ENCODE measurements around the gene CFAP20DC.
"Not testable (repeated sequence)": the region's sequence is repeated elsewhere in the genome, so short reads cannot be mapped to it uniquely, and the experiment has no call there.

Gene CFAP20DC

GRCh38 chr3:58962040-58962651 lies 87.7 kb downstream of the CFAP20DC start:
- DNase-seq = no peak

GRCh38 chr3:58955308-58955707 lies 94.5 kb downstream of the CFAP20DC start:
- DNase-seq = no peak

GRCh38 chr3:58953288-58953687 lies 96.5 kb downstream of the CFAP20DC start:
- no peak for DNase-seq

- DNase-seq = no peak
These were observed 97.5 kb downstream of the CFAP20DC start for GRCh38 chr3:58952128-58952917.

GRCh38 chr3:58948018-58948417 lies 101.8 kb downstream of the CFAP20DC start:
- no peak for DNase-seq

- DNase-seq = no peak
These were observed 103.0 kb downstream of the CFAP20DC start for GRCh38 chr3:58946875-58947274.

- DNase-seq = no peak
These were observed 111.8 kb downstream of the CFAP20DC start for GRCh38 chr3:58938057-58938456.

GRCh38 chr3:58924578-58924977 lies 125.2 kb downstream of the CFAP20DC start:
- DNase-seq = no peak

- DNase-seq = no peak
These were observed 149.4 kb downstream of the CFAP20DC start for GRCh38 chr3:58900386-58900785.

GRCh38 chr3:58899953-58900298 lies 149.9 kb downstream of the CFAP20DC start:
- DNase-seq = no peak

GRCh38 chr3:58899159-58899952 lies 150.5 kb downstream of the CFAP20DC start:
- no peak for DNase-seq

- no peak for DNase-seq
These were observed 151.3 kb downstream of the CFAP20DC start for GRCh38 chr3:58898513-58898912.

GRCh38 chr3:58897646-58898045 lies 152.2 kb downstream of the CFAP20DC start:
- DNase-seq = no peak

GRCh38 chr3:58895678-58896077 lies 154.1 kb downstream of the CFAP20DC start:
- DNase-seq = not testable (repeated sequence)

- DNase-seq = not testable (repeated sequence)
These were observed 157.3 kb downstream of the CFAP20DC start for GRCh38 chr3:58892526-58892925.

- no peak for DNase-seq
These were observed 161.7 kb downstream of the CFAP20DC start for GRCh38 chr3:58888087-58888486.

GRCh38 chr3:58884453-58884852 lies 165.4 kb downstream of the CFAP20DC start:
- DNase-seq = no peak

GRCh38 chr3:58880182-58880581 lies 169.6 kb downstream of the CFAP20DC start:
- no peak for DNase-seq

- no peak for DNase-seq
These were observed 175.0 kb downstream of the CFAP20DC start for GRCh38 chr3:58874795-58875194.

- no peak for DNase-seq
These were observed 175.5 kb downstream of the CFAP20DC start for GRCh38 chr3:58874248-58874741.

GRCh38 chr3:58868097-58868779 lies 181.6 kb downstream of the CFAP20DC start:
- no peak for DNase-seq

- DNase-seq = no peak
These were observed 182.2 kb downstream of the CFAP20DC start for GRCh38 chr3:58867621-58868020.

- DNase-seq = no peak
These were observed 183.7 kb downstream of the CFAP20DC start for GRCh38 chr3:58866079-58866478.
